Measurements from ENCODE around the gene PIK3CB. TPM values are rescaled to one million over a fixed set of nuclear protein-coding genes. Genes with fewer than 3 reads are reported as not detected.

PIK3CB gene
- total RNA-seq, 1 experiment from 2014 or later = 35.6 TPM

GRCh38 chr3:138673641-138674530, 160.8 kb downstream of the PIK3CB start:
- no peak overlapping the region for H3K23ac ChIP-seq (ENCODE audit: insufficient read length, low read depth, low read length)
- no peak overlapping the region for H2AFZ ChIP-seq (ENCODE audit: low read length)
- Mint-ChIP-seq H3K27ac (peak overlapping the region in 2 of 3 experiments; percentile 68 to 77; a peak in 3 of 7 replicates), H3K27me3 (ENCODE audit: low read depth) (no peaks in the 10 kb centered on the region), H3K36me3 (ENCODE audit: insufficient read depth in 1 of 3, low read depth in 3 of 3) (peaks cover 32 to 46% (median 45%) of the 10 kb centered on the region in 3 experiments), H3K4me3 (no peak overlapping the region), H3K4me1 (peaks cover 12 to 14% of the 10 kb centered on the region in 2 experiments), H3K9me3 (peaks cover 10 to 11% of the 10 kb centered on the region in 2 experiments; a peak in 4 of 5 replicates)
- no peak overlapping the region for H4K91ac ChIP-seq (ENCODE audit: insufficient read length, low read depth, low read length)
- no peak overlapping the region for H3K14ac ChIP-seq (ENCODE audit: insufficient read depth, low read length)
- no peak for DNase-seq
- H3K18ac ChIP-seq (ENCODE audit: insufficient read length, low read depth, low read length) = no peak overlapping the region
- H3K4ac ChIP-seq (ENCODE audit: low read depth, low read length) = no peak overlapping the region; the same call in 1 of the 2 replicates
- H2BK15ac ChIP-seq (ENCODE audit: low read depth, low read length) = no peak overlapping the region
- no peak overlapping the region for H2BK120ac ChIP-seq (ENCODE audit: low read depth, low read length, poor library complexity, severe bottlenecking)
- no peak overlapping the region for H4K5ac ChIP-seq (ENCODE audit: insufficient read length, low read depth, low read length)
- H2BK12ac ChIP-seq (ENCODE audit: insufficient read length, low read depth, low read length) = no peak overlapping the region
- H4K8ac ChIP-seq (replicated peaks; ENCODE audit: insufficient read length, low read depth, low read length) = no peak overlapping the region
- no peak for TF ChIP-seq CTCF (conservative IDR thresholded peaks at IDR 0.05)
- no peak overlapping the region for H2AK5ac ChIP-seq (ENCODE audit: insufficient read length, low read length)
- no peak overlapping the region for H2BK5ac ChIP-seq (ENCODE audit: insufficient read length, low read length)
- no peaks in the 10 kb centered on the region for H3K79me1 ChIP-seq (ENCODE audit: insufficient read depth, low read depth, low read length, poor library complexity, severe bottlenecking)
- 0 out of 2 replicates have a peak, but pooled peaks cover 3% of the 10 kb centered on the region for H3K4me1 ChIP-seq (ENCODE audit: insufficient read depth, low read length)
- H2BK20ac ChIP-seq (ENCODE audit: low read depth, low read length, poor library complexity, severe bottlenecking) = no peak overlapping the region
- no peak overlapping the region for H3K27ac ChIP-seq (ENCODE audit: insufficient read length, low read depth, low read length)
- no peak overlapping the region for H3K56ac ChIP-seq (ENCODE audit: insufficient read length, low read depth, low read length)
- H3K79me2 ChIP-seq (ENCODE audit: insufficient read depth, low read length) = no peaks in the 10 kb centered on the region
- no peak overlapping the region for H3K9ac ChIP-seq (ENCODE audit: extremely low read depth, insufficient read length, low read length)
- no peak overlapping the region for H3T11ph ChIP-seq (ENCODE audit: low read length)
- H3K9me3 ChIP-seq (ENCODE audit: control insufficient read depth, low read depth, low read length) = no peaks in the 10 kb centered on the region
- WGBS (ENCODE audit: extremely low coverage, insufficient read length, low lambda C conversion rate) = no CpG with 5 or more reads among the region's 4 CpGs
- H4K20me1 ChIP-seq (ENCODE audit: control insufficient read depth, insufficient read depth, insufficient read length) = no peaks in the 10 kb centered on the region
- no peaks in the 10 kb centered on the region for H3K23me2 ChIP-seq (ENCODE audit: insufficient read length, low read depth, low read length, poor library complexity, severe bottlenecking)
- H3K4me2 ChIP-seq (ENCODE audit: insufficient read depth, insufficient read length, low read length) = no peak overlapping the region
- no peaks in the 10 kb centered on the region for H3K27me3 ChIP-seq (ENCODE audit: insufficient read depth, low read length)
